ENCODE data around the gene FAAP24. TPM values are rescaled to one million over a fixed set of nuclear protein-coding genes. Genes with fewer than 3 reads are reported as not detected.

Gene FAAP24, protein sequence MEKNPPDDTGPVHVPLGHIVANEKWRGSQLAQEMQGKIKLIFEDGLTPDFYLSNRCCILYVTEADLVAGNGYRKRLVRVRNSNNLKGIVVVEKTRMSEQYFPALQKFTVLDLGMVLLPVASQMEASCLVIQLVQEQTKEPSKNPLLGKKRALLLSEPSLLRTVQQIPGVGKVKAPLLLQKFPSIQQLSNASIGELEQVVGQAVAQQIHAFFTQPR
- 1.6 and 3.2 TPM in 2 replicates for total RNA-seq (2014; rRNA removed; shearing (Covaris generic))
- polyA plus RNA-seq (2016; fragmentation: Nextera tagmentation; extraction: Ambion mirVana), result 2.9 and 3.1 TPM in 2 replicates
- long read RNA-seq, partial matches to known transcripts, result 0 of 1 reads
- long read RNA-seq, other reads (novel, unspliced or antisense), result 0 of 1 reads

DNA sequence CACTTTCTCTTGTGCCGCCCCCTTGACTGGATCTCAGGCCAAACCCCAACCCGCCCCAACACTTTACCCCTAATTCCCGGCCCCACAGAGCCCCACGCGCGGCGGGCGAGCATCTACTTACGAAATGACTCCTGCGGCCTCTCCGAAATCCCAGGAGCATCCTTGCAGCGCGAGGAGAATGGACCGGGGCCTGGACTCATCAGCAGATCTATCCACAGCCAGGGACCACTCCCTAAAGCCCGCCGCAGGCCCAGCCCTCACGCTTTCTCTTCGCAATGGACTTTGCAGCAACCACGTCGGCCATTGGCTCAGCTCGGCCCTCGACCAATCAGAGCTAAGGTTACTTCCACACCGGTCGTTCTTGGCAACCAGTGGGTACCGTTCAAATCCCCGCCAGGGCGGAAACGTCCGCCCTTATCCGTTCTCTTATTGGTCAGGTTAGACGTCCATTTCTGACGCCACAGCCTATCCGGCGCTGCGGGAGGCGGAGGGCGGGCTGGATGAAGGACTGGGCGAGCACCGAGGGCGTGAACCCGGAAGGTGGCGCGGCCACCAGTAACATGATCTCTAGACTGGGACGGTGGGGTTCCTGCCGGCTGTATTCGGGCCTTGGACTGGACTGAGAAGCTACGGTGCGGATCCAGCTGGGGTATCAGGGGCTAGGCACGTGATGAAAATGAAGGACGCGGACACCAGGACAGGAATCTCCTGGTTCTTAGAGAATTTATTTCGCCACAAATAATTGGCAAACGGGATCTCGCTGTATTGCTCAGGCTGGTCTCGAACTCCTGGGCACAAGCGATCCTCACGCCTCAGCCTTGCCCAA lies at the start of gene FAAP24, which contains the start of gene CEP89:
TSS of gene FAAP24 (plus strand) at position 528 of the 826 bp plus-strand sequence. CDS start 955 bp downstream, outside the sequence.
TSS of gene CEP89 (minus strand) at position 244 of the 826 bp plus-strand sequence. CDS start at position 160, 84 bp downstream.
- no peaks in the 10 kb centered on the region for H3K9me3 Mint-ChIP-seq
- Histone ChIP-seq H4K20me1 (replicated peaks; ENCODE audit: insufficient read depth) (0 out of 2 replicates have a peak, but pooled peaks cover 4% of the 10 kb centered on the region), H3K9me2 (ENCODE audit: insufficient read depth) (no peaks in the 10 kb centered on the region), H3K27me3 (ENCODE audit: insufficient read depth) (no peaks in the 10 kb centered on the region), H3K27ac (ENCODE audit: low read depth) (no peak within 1 kb of the TSS), H3K4me2 (peak within 1 kb of the TSS; percentile 92), H3K79me2 (replicated peaks; ENCODE audit: insufficient read depth) (peaks cover 15% of the 10 kb centered on the region), H3K36me3 (ENCODE audit: insufficient read depth) (no peaks in the 10 kb centered on the region), H3K4me3 (peak within 1 kb of the TSS; percentile 70), H2AFZ (peak within 1 kb of the TSS; percentile 67), H3F3A (replicated peaks; ENCODE audit: low read depth) (0 out of 2 replicates have a peak, but pooled peaks cover 4% of the 10 kb centered on the region), H3K4me1 (ENCODE audit: insufficient read depth) (no peaks in the 10 kb centered on the region)
- peaks cover 22% of the 10 kb centered on the region for H3K36me3 Mint-ChIP-seq (ENCODE audit: low read depth)
- peak; percentile 99 for DNase-seq (ENCODE audit: low spot score)
- H3K27ac Mint-ChIP-seq, result peak within 1 kb of the TSS; percentile 92
- ATAC-seq, result peak; percentile 95
- peaks cover 12% of the 10 kb centered on the region for H3K27me3 Mint-ChIP-seq (ENCODE audit: insufficient read depth, low read depth, poor library complexity)
- H3K4me3 Mint-ChIP-seq, result peak within 1 kb of the TSS; percentile 100
- TF ChIP-seq POLR2AphosphoS5 (IDR thresholded peaks at IDR 0.05; ENCODE audit: low read depth) (peak; percentile 56), JUNB (IDR thresholded peaks at IDR 0.05; ENCODE audit: unreplicated experiment) (no peak), EZH2phosphoT487 (IDR thresholded peaks at IDR 0.05; ENCODE audit: unreplicated experiment) (no peak), CREB1 (CRISPR knock-in tag; IDR thresholded peaks at IDR 0.05; ENCODE audit: low read depth) (peak; percentile 77)
- TF ChIP-seq, protein P1, sequence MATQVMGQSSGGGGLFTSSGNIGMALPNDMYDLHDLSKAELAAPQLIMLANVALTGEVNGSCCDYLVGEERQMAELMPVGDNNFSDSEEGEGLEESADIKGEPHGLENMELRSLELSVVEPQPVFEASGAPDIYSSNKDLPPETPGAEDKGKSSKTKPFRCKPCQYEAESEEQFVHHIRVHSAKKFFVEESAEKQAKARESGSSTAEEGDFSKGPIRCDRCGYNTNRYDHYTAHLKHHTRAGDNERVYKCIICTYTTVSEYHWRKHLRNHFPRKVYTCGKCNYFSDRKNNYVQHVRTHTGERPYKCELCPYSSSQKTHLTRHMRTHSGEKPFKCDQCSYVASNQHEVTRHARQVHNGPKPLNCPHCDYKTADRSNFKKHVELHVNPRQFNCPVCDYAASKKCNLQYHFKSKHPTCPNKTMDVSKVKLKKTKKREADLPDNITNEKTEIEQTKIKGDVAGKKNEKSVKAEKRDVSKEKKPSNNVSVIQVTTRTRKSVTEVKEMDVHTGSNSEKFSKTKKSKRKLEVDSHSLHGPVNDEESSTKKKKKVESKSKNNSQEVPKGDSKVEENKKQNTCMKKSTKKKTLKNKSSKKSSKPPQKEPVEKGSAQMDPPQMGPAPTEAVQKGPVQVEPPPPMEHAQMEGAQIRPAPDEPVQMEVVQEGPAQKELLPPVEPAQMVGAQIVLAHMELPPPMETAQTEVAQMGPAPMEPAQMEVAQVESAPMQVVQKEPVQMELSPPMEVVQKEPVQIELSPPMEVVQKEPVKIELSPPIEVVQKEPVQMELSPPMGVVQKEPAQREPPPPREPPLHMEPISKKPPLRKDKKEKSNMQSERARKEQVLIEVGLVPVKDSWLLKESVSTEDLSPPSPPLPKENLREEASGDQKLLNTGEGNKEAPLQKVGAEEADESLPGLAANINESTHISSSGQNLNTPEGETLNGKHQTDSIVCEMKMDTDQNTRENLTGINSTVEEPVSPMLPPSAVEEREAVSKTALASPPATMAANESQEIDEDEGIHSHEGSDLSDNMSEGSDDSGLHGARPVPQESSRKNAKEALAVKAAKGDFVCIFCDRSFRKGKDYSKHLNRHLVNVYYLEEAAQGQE (IDR thresholded peaks at IDR 0.05; ENCODE audit: unreplicated experiment), result no peak
- TF ChIP-seq, protein P2, sequence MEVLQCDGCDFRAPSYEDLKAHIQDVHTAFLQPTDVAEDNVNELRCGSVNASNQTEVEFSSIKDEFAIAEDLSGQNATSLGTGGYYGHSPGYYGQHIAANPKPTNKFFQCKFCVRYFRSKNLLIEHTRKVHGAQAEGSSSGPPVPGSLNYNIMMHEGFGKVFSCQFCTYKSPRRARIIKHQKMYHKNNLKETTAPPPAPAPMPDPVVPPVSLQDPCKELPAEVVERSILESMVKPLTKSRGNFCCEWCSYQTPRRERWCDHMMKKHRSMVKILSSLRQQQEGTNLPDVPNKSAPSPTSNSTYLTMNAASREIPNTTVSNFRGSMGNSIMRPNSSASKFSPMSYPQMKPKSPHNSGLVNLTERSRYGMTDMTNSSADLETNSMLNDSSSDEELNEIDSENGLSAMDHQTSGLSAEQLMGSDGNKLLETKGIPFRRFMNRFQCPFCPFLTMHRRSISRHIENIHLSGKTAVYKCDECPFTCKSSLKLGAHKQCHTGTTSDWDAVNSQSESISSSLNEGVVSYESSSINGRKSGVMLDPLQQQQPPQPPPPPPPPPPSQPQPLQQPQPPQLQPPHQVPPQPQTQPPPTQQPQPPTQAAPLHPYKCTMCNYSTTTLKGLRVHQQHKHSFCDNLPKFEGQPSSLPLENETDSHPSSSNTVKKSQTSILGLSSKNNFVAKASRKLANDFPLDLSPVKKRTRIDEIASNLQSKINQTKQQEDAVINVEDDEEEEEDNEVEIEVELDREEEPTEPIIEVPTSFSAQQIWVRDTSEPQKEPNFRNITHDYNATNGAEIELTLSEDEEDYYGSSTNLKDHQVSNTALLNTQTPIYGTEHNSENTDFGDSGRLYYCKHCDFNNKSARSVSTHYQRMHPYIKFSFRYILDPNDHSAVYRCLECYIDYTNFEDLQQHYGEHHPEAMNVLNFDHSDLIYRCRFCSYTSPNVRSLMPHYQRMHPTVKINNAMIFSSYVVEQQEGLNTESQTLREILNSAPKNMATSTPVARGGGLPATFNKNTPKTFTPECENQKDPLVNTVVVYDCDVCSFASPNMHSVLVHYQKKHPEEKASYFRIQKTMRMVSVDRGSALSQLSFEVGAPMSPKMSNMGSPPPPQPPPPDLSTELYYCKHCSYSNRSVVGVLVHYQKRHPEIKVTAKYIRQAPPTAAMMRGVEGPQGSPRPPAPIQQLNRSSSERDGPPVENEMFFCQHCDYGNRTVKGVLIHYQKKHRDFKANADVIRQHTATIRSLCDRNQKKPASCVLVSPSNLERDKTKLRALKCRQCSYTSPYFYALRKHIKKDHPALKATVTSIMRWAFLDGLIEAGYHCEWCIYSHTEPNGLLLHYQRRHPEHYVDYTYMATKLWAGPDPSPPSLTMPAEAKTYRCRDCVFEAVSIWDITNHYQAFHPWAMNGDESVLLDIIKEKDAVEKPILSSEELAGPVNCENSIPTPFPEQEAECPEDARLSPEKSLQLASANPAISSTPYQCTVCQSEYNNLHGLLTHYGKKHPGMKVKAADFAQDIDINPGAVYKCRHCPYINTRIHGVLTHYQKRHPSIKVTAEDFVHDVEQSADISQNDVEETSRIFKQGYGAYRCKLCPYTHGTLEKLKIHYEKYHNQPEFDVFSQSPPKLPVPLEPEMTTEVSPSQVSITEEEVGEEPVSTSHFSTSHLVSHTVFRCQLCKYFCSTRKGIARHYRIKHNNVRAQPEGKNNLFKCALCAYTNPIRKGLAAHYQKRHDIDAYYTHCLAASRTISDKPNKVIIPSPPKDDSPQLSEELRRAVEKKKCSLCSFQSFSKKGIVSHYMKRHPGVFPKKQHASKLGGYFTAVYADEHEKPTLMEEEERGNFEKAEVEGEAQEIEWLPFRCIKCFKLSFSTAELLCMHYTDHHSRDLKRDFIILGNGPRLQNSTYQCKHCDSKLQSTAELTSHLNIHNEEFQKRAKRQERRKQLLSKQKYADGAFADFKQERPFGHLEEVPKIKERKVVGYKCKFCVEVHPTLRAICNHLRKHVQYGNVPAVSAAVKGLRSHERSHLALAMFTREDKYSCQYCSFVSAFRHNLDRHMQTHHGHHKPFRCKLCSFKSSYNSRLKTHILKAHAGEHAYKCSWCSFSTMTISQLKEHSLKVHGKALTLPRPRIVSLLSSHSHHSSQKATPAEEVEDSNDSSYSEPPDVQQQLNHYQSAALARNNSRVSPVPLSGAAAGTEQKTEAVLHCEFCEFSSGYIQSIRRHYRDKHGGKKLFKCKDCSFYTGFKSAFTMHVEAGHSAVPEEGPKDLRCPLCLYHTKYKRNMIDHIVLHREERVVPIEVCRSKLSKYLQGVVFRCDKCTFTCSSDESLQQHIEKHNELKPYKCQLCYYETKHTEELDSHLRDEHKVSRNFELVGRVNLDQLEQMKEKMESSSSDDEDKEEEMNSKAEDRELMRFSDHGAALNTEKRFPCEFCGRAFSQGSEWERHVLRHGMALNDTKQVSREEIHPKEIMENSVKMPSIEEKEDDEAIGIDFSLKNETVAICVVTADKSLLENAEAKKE (CRISPR knock-in tag; IDR thresholded peaks at IDR 0.05), result no peak
- TF ChIP-seq, protein P3, sequence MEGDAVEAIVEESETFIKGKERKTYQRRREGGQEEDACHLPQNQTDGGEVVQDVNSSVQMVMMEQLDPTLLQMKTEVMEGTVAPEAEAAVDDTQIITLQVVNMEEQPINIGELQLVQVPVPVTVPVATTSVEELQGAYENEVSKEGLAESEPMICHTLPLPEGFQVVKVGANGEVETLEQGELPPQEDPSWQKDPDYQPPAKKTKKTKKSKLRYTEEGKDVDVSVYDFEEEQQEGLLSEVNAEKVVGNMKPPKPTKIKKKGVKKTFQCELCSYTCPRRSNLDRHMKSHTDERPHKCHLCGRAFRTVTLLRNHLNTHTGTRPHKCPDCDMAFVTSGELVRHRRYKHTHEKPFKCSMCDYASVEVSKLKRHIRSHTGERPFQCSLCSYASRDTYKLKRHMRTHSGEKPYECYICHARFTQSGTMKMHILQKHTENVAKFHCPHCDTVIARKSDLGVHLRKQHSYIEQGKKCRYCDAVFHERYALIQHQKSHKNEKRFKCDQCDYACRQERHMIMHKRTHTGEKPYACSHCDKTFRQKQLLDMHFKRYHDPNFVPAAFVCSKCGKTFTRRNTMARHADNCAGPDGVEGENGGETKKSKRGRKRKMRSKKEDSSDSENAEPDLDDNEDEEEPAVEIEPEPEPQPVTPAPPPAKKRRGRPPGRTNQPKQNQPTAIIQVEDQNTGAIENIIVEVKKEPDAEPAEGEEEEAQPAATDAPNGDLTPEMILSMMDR (conservative IDR thresholded peaks at IDR 0.05; ENCODE audit: low read depth in 2 of 2), result no peak
- H3K4me1 Mint-ChIP-seq, result no peaks in the 10 kb centered on the region
